GM13977 (cell line): ENCODE results near the gene STARD13.

Experiments
- DNase-seq: peaks from one replicate; pipeline ENCODE4 v3.0.0; 2012; ENCODE audit warnings: low spot score
- in situ Hi-C: fragments of 300-500 bp; cut with MboI; formaldehyde crosslinking; loops from one replicate; pipeline ENCODE4 v1.12.0; 2022; ENCODE audit warnings: low sequenced_read_pairs, low pct_unique_long_range_greater_than_20kb, mixed read lengths, inconsistent platforms; ENCODE audit not compliant: unreplicated experiment
- TF ChIP-seq, protein P1 (sequence below): IDR thresholded peaks from 2 replicates; pipeline ENCODE4 v1.5.1; 2012; ENCODE audit warnings: mild to moderate bottlenecking, control low read depth; ENCODE audit not compliant: insufficient read depth; ENCODE audit errors: extremely low read depth, missing control alignments

STARD13 gene

DNA sequence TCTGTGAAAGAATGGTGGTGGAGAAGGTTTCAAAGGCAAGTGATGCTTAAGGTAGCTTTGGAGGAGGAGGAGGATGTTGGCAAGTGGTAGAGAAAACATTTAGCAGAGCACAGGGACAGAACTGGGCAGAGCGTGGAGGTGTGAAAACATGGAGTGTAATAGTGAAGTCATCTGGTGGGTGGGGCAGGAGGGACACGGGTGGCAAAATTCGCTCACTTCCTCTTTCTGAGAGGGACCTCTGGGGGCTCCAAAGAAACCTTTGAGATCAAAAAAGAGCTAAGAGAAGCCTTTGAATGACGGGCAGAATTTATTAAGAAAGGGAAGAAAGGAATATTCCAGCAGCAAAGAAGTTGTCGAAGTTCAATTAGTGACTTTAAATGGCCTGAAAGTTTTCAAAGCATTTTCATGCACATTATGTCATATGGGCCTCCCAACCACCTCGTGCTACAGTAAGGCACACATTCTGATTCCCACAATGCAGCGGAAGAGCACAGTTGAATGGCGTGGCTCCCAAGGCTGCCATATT, 82.8 kb downstream of the STARD13 start:
- in situ Hi-C loops: loop anchor here (25.0 kb wide), 1 partner anchor 510 kb away; no protein-coding TSS in a partner anchor
- DNase-seq: no peak
- TF ChIP-seq, protein P1, sequence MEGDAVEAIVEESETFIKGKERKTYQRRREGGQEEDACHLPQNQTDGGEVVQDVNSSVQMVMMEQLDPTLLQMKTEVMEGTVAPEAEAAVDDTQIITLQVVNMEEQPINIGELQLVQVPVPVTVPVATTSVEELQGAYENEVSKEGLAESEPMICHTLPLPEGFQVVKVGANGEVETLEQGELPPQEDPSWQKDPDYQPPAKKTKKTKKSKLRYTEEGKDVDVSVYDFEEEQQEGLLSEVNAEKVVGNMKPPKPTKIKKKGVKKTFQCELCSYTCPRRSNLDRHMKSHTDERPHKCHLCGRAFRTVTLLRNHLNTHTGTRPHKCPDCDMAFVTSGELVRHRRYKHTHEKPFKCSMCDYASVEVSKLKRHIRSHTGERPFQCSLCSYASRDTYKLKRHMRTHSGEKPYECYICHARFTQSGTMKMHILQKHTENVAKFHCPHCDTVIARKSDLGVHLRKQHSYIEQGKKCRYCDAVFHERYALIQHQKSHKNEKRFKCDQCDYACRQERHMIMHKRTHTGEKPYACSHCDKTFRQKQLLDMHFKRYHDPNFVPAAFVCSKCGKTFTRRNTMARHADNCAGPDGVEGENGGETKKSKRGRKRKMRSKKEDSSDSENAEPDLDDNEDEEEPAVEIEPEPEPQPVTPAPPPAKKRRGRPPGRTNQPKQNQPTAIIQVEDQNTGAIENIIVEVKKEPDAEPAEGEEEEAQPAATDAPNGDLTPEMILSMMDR: no peak

DNA sequence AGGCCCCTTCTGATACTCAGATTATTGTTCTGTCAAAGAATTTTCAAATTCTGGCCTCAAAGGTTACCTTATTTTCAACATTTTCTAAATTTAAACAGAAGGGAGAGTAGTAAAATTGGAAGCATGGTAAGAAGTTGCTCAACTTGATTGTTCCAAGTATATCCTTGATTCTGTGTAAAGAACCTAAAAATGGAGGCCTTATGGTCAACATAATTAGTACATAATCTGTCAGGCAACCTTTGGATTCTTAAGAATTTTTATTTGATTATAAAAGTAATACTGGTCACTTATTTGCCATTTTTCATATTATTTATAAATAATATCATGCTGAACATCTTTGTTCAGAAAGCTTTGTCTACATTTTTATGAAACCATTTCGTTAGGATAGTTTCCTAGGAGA, 83.9 kb downstream of the STARD13 start:
- in situ Hi-C loops: loop anchor here (25.0 kb wide), 1 partner anchor 511 kb away; no protein-coding TSS in a partner anchor
- TF ChIP-seq, protein P1: no peak
- DNase-seq: no peak

DNA sequence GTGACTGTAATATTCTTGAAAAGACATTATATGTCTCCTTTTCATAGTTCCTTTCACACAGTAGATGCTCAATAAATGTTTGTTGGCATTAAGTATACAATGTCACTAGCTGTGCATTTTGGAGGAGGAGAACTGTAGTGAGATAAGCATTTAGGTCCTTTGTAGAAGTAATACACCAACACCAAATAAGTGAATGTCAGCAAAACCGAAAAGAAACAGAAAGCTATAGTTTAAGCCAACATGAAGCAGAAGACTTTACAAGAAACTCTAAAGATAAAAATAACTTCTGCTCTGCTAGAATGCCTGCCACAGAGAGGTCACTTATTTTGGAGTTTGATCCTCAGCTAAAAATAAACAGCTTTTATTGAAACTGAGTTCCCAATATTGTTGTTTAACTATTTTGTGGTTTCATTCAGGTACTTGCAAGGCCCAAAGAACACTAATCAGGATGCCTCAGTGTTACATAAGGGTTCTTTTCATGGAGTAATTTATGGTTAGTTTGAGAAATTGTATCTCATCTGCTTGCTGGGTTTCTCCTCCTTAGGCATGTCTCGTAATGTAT, 86.2 kb downstream of the STARD13 start:
- in situ Hi-C loops: no loop called here
- TF ChIP-seq, protein P1: no peak
- no peak for DNase-seq

DNA sequence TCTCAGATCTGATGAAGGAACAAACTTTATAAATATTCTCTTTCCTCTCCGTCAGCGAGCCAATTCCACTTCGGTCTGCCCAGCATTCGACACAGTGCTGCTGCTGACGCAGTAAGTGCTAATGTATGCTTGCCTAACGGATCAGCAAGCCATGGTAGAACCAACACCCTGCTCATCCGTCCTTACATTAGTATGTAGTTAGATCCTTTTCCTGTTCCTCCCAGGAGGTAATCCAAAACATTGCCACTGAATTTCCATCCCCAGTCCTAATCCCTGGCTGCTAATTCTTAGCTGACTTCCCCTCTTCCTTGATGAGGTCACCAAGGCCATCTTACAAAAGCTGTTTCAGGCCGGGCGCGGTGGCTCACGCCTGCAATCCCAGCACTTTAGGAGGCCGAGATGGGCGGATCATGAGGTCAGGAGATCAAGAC, 88.0 kb downstream of the STARD13 start:
- TF ChIP-seq, protein P1: no peak
- no peak for DNase-seq
- in situ Hi-C loops: no loop called here

DNA sequence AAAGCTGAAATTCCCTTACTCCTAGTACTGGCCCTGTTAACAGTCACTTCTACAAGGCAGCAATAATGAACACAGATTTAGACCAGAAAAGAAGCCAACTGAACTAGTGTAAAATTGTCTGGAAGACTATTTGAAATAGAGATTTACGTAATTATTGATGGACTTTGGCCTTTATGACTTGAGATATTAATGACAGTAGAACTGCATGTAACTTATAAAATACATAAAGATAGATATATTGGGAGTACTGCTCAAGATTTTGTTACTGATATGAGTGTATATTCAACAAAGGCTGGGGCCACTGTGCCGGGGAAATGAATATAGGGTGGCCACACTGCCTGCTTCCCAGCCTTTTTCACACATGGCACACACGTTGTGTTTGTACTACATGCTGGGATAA, 88.8 kb downstream of the STARD13 start:
- in situ Hi-C loops: no loop called here
- no peak for DNase-seq
- TF ChIP-seq, protein P1: no peak

DNA sequence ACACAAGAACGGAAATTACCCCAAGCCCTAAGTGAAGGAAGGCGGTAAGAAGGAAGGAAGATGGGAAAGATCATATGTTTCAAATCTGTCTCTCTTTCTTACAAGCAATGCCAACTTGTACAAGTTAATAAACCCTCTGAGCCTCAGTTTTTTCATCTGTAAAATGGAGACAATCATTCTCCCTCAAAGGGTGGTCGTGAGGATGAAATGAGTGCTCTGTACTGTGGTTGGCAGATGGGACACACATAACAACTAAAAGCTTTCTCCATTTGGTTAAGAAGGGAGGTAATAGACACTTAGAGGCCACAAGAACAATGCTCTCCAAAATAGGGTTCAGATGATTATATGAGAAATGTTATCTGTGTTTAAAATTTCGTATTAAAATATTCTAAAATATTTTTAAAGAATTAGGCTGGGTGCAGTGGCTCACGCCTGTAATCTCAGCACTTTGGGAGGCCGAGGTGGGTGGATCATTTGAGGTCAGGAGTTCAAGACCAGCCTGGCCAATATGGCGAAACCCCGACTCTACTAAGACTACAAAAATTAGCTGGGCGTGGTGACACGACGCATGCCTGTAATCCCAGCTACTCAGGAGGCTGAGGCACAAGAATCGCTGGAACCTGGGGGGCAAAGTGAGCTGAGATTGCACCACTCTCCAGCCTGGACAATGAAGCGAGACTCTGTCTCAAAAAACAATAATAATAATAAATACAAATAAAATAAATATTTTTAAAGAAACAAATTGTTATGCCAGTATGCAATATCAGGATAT, 89.7 kb downstream of the STARD13 start:
- TF ChIP-seq, protein P1: no peak
- in situ Hi-C loops: no loop called here
- DNase-seq: no peak
